Measurements from ENCODE around the gene INSYN1. TPM values are rescaled to one million over a fixed set of nuclear protein-coding genes. Genes with fewer than 3 reads are reported as not detected.
A peak's percentile ranks its signal among the peaks of the same experiment; 100 is the strongest.

Gene INSYN1
- total and polyA plus RNA-seq, 2 of the 13 experiments (the other 11 are each of a cell fraction or from before 2014, with no cell fraction given) = not detected

DNA sequence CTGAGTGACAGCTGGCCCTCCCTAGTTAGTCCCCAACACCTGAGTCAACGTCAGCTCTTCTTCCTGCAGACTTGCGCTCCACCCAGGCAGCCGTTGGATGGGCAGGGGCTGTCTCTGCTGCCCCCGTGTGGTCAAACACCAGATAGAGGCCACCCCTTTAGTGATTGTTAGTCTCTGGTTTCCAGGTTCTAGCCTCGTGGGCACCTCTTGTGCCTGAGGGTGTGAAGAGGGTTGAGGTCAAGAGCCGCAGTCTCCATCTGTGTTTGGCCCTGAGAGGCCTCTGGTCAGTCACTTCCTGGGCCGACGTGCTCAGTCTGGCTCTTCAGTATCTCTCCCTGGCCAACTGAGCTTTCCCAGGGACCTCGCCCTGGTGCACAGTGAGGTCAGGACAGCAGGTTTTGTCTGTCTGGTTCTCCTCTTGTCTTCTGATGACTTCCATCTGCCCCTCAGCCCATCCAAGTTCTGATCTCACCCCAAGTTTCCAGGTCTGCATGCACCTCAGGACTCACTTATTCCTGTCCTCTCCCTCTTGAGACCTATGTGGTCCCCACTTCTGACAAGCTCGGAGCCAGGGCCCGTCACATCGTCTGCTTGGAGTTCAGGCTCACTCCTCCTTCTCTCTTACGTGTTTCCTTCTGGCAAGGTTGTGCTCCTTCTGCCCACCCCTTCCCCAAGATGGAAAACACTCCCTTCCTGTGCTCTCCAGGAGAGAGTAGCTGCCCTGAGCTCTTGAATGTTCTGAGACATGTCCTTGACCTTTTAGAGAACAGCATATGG, 48.1 kb downstream of the INSYN1 start:
- no peak overlapping the region for H2AFZ ChIP-seq (ENCODE audit: low read length)
- no peak overlapping the region for H3K4me3 ChIP-seq (replicated peaks in 1 of 3; ENCODE audit: insufficient read depth in 1 of 3, low read depth in 2 of 3, low read length in 3 of 3)
- ATAC-seq = peak; percentile 79
- H3K9ac ChIP-seq (ENCODE audit: insufficient read depth, low read depth, low read length) = no peak overlapping the region
- peak; percentile 15 for FAIRE-seq
- in situ Hi-C loops (cut with HindIII; ENCODE audit: extremely low pct_ligation_motif_present, low pct_unique_long_range_greater_than_20kb) = loop anchor here (10.0 kb wide), 1 partner anchor 400 kb away; no protein-coding TSS in a partner anchor
- H3K27me3 ChIP-seq (ENCODE audit: control insufficient read depth in 1 of 2, insufficient read depth in 2 of 2, low read length in 2 of 2) = no peaks in the 10 kb centered on the region
- ChIA-PET POLR2A (no interaction called here), CTCF (ENCODE audit: low intra/inter-chr PET ratio, low total read pairs) (interaction anchor here (1.3 to 2.3 kb wide), 2 partner anchors 28 to 68 kb away, joined by 4 to 8 read pairs; no protein-coding TSS in a partner anchor)
- 74% methylated on average over 11 of the region's 13 CpGs for WGBS (ENCODE audit: low lambda C conversion rate)
- no peaks in the 10 kb centered on the region for H3K79me2 ChIP-seq (ENCODE audit: insufficient read depth, low read length)
- peaks cover 9 to 40% of the 10 kb centered on the region in 2 experiments; a peak in 4 of 5 replicates for H3K36me3 ChIP-seq (replicated peaks in 1 of 2; ENCODE audit: control insufficient read depth in 1 of 2, insufficient read depth in 2 of 2, low read length in 2 of 2)
- H3K4me2 ChIP-seq (ENCODE audit: low read depth, low read length) = no peak overlapping the region
- peak; percentile 47 for DNase-seq (ENCODE audit: low spot score)
- peaks cover 8% of the 10 kb centered on the region; the same call in 1 of the 2 replicates for H4K20me1 ChIP-seq (ENCODE audit: insufficient read depth, low read length)
- intact Hi-C loops (cut with micrococcal nuclease; ENCODE audit: unreplicated experiment) = loop anchor here (1.0 to 5.0 kb wide), 2 partner anchors 28 to 68 kb away; no protein-coding TSS in a partner anchor
- no TSS peak for BruUV-seq (replicated peaks)
- no peak overlapping the region for H3K27ac ChIP-seq (ENCODE audit: extremely low read length, insufficient read depth, low read length)
- peaks cover 4% of the 10 kb centered on the region for H3K4me1 ChIP-seq (ENCODE audit: insufficient read depth, low read length)
- H3K9me3 ChIP-seq (ENCODE audit: low read length) = no peaks in the 10 kb centered on the region
- TF ChIP-seq ADNP (CRISPR knock-in tag; IDR thresholded peaks at IDR 0.05) (no peak), NFRKB (IDR thresholded peaks at IDR 0.05) (no peak), ZFP36L1 (CRISPR knock-in tag; IDR thresholded peaks at IDR 0.05) (no peak), ZKSCAN5 (CRISPR knock-in tag; IDR thresholded peaks at IDR 0.05) (no peak), FOXK1 (CRISPR knock-in tag; IDR thresholded peaks at IDR 0.05; ENCODE audit: borderline replicate concordance, low read depth) (no peak), RARG (CRISPR knock-in tag; IDR thresholded peaks at IDR 0.05; ENCODE audit: low read depth) (no peak), ZBTB8A (CRISPR knock-in tag; IDR thresholded peaks at IDR 0.05; ENCODE audit: borderline replicate concordance, low read depth) (no peak), ZNF446 (CRISPR knock-in tag; IDR thresholded peaks at IDR 0.05) (no peak), ZFP37 (CRISPR knock-in tag; IDR thresholded peaks at IDR 0.05; ENCODE audit: borderline replicate concordance) (no peak), SCMH1 (CRISPR knock-in tag; IDR thresholded peaks at IDR 0.05; ENCODE audit: borderline replicate concordance) (no peak), FOXP1 (IDR thresholded peaks at IDR 0.05) (no peak), FOXP1 (CRISPR knock-in tag; IDR thresholded peaks at IDR 0.05) (no peak), KDM2A (CRISPR knock-in tag; IDR thresholded peaks at IDR 0.05; ENCODE audit: borderline replicate concordance, low read depth) (no peak), TEAD2 (CRISPR knock-in tag; IDR thresholded peaks at IDR 0.05) (no peak), TGIF2 (CRISPR knock-in tag; IDR thresholded peaks at IDR 0.05) (no peak), KMT2A (CRISPR knock-in tag; IDR thresholded peaks at IDR 0.05) (no peak)
- TF ChIP-seq, protein P1, sequence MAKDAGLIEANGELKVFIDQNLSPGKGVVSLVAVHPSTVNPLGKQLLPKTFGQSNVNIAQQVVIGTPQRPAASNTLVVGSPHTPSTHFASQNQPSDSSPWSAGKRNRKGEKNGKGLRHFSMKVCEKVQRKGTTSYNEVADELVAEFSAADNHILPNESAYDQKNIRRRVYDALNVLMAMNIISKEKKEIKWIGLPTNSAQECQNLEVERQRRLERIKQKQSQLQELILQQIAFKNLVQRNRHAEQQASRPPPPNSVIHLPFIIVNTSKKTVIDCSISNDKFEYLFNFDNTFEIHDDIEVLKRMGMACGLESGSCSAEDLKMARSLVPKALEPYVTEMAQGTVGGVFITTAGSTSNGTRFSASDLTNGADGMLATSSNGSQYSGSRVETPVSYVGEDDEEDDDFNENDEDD (CRISPR knock-in tag; IDR thresholded peaks at IDR 0.05; ENCODE audit: borderline replicate concordance) = no peak
- TF ChIP-seq, protein P2, sequence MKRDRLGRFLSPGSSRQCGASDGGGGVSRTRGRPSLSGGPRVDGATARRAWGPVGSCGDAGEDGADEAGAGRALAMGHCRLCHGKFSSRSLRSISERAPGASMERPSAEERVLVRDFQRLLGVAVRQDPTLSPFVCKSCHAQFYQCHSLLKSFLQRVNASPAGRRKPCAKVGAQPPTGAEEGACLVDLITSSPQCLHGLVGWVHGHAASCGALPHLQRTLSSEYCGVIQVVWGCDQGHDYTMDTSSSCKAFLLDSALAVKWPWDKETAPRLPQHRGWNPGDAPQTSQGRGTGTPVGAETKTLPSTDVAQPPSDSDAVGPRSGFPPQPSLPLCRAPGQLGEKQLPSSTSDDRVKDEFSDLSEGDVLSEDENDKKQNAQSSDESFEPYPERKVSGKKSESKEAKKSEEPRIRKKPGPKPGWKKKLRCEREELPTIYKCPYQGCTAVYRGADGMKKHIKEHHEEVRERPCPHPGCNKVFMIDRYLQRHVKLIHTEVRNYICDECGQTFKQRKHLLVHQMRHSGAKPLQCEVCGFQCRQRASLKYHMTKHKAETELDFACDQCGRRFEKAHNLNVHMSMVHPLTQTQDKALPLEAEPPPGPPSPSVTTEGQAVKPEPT (CRISPR knock-in tag; IDR thresholded peaks at IDR 0.05; ENCODE audit: low read depth) = no peak
- TF ChIP-seq, protein P3, sequence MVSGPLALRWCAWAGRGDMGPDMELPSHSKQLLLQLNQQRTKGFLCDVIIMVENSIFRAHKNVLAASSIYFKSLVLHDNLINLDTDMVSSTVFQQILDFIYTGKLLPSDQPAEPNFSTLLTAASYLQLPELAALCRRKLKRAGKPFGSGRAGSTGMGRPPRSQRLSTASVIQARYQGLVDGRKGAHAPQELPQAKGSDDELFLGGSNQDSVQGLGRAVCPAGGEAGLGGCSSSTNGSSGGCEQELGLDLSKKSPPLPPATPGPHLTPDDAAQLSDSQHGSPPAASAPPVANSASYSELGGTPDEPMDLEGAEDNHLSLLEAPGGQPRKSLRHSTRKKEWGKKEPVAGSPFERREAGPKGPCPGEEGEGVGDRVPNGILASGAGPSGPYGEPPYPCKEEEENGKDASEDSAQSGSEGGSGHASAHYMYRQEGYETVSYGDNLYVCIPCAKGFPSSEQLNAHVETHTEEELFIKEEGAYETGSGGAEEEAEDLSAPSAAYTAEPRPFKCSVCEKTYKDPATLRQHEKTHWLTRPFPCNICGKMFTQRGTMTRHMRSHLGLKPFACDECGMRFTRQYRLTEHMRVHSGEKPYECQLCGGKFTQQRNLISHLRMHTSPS (CRISPR knock-in tag; IDR thresholded peaks at IDR 0.05; ENCODE audit: low read depth) = 0 out of 2 replicates have a peak, but pooled peaks have one; percentile 16

All from HepG2 (cell line).